Endothelial cell of umbilical vein (primary cell): ENCODE data around the gene WDR31.

Experiments
- EZH2 ChIP-seq: IDR thresholded peaks from 2 replicates; pipeline ENCODE4 v1.6.1; 2012; ENCODE audit warnings: borderline replicate concordance, low read depth, mild to moderate bottlenecking, moderate library complexity, low read length, inconsistent platforms; ENCODE audit not compliant: severe bottlenecking
- FOS ChIP-seq: IDR thresholded peaks from 2 replicates; pipeline ENCODE4 v1.6.1; 2011; ENCODE audit warnings: mild to moderate bottlenecking, low read length, moderate library complexity, borderline replicate concordance; ENCODE audit not compliant: insufficient read depth
- POLR2A ChIP-seq: IDR thresholded peaks from 2 replicates; pipeline ENCODE4 v1.6.1; 2012; ENCODE audit warnings: low read depth, mild to moderate bottlenecking, control low read depth, low read length
- POLR2AphosphoS5 ChIP-seq: IDR thresholded peaks from 2 replicates; pipeline ENCODE4 v1.6.1; 2012; ENCODE audit warnings: low read depth, mild to moderate bottlenecking, control low read depth, low read length, moderate library complexity; ENCODE audit not compliant: insufficient read depth
- TF ChIP-seq, protein P1 (sequence below), 2 donors: IDR thresholded peaks; 1 replicate in 1 of 2; 2 replicates in 1 of 2; pipeline ENCODE4 v1.5.1; 2011; ENCODE audit warnings: low read length in 2 of 2, mild to moderate bottlenecking in 2 of 2, moderate library complexity in 2 of 2, control low read depth in 1 of 2, inconsistent platforms in 1 of 2, low read depth in 1 of 2; ENCODE audit not compliant: insufficient read depth in 1 of 2; ENCODE audit errors: extremely low read depth in 1 of 2
- TF ChIP-seq, protein P2 (sequence below): IDR thresholded peaks from 2 replicates; pipeline ENCODE4 v1.6.1; 2011; ENCODE audit not compliant: insufficient read depth, insufficient read length

DNA sequence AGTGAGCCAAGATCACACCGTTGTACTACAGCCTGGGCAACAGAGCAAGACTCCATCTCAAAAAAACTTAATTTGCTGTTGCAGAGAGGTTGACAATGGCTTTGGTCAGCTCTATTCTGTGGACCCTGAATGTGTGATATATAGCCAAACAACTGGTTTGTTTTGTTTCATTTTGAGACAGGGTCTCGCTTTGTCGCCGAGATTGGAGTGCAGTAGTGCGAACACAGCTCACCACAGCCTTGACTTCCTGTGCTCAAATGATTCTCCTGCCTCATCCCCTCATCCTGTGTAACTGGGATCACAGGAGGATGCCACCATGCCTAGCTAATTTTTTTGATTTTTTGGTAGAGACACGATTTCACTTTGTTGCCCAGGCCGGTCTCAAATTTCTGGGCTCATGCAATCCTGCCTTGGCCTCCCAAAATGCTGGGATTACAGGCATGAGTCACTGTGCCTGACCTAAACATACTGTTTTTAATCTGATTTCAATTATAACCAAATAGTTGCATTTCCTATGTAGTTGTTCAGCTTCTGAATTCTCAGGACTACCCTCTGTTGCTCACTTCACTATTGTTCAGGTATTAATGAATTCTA, 46.7 kb downstream of the WDR31 start:
- TF ChIP-seq, protein P1, sequence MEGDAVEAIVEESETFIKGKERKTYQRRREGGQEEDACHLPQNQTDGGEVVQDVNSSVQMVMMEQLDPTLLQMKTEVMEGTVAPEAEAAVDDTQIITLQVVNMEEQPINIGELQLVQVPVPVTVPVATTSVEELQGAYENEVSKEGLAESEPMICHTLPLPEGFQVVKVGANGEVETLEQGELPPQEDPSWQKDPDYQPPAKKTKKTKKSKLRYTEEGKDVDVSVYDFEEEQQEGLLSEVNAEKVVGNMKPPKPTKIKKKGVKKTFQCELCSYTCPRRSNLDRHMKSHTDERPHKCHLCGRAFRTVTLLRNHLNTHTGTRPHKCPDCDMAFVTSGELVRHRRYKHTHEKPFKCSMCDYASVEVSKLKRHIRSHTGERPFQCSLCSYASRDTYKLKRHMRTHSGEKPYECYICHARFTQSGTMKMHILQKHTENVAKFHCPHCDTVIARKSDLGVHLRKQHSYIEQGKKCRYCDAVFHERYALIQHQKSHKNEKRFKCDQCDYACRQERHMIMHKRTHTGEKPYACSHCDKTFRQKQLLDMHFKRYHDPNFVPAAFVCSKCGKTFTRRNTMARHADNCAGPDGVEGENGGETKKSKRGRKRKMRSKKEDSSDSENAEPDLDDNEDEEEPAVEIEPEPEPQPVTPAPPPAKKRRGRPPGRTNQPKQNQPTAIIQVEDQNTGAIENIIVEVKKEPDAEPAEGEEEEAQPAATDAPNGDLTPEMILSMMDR (IDR thresholded peaks at IDR 0.05; ENCODE audit: extremely low read depth in 1 of 2, insufficient read depth in 1 of 2, low read depth in 1 of 2, low read length in 2 of 2), result no peak
- TF ChIP-seq POLR2A (no peak), EZH2 (no peak), POLR2AphosphoS5 (no peak), FOS (no peak)
- TF ChIP-seq, protein P2, sequence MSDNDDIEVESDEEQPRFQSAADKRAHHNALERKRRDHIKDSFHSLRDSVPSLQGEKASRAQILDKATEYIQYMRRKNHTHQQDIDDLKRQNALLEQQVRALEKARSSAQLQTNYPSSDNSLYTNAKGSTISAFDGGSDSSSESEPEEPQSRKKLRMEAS, result no peak
